ENCODE data around the gene TMEM183A. TPM values are rescaled to one million over a fixed set of nuclear protein-coding genes. Genes with fewer than 3 reads are reported as not detected.

TMEM183A gene
- total and polyA plus RNA-seq, 9 of the 15 experiments (the other 6 are each of a cell fraction or from before 2014, with no cell fraction given): 23.4 to 190 (median 124) TPM

DNA sequence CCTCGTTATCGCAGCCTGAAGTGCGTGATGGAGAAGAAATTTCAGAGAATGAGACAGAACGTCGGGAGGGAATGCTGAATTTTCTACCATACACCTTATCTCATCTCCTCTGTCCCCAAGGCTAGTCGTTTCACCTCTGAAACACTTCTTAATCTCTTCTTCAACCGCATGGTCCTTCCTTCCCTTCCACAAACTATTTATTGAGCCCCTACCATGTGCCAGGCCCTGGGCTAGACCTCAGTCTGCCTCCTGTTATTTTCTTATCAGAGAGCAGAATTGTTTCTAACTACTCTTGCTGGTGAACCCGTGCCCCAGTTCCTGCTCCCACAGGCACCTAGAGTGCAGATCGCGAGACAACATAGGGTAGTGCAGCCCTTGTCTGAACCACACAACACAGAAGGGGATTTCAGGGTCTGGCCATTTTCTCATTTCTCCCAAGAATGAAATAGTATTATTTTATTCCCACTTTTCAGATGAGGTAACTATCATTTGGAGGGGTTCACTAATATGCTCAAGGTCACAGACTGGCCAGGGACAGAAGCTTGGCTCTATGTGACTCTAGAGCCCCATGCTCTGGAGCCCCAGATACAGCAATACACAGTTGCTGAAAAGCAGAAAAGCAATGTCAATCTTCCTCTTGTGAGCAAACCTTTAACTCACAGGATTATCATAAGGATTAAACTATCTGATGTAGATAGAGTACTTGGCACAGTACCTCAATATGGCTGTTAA is 48.5 kb upstream of the TMEM183A start (continued):
- TF ChIP-seq, protein P1, sequence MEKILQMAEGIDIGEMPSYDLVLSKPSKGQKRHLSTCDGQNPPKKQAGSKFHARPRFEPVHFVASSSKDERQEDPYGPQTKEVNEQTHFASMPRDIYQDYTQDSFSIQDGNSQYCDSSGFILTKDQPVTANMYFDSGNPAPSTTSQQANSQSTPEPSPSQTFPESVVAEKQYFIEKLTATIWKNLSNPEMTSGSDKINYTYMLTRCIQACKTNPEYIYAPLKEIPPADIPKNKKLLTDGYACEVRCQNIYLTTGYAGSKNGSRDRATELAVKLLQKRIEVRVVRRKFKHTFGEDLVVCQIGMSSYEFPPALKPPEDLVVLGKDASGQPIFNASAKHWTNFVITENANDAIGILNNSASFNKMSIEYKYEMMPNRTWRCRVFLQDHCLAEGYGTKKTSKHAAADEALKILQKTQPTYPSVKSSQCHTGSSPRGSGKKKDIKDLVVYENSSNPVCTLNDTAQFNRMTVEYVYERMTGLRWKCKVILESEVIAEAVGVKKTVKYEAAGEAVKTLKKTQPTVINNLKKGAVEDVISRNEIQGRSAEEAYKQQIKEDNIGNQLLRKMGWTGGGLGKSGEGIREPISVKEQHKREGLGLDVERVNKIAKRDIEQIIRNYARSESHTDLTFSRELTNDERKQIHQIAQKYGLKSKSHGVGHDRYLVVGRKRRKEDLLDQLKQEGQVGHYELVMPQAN (IDR thresholded peaks at IDR 0.05; ENCODE audit: borderline replicate concordance): peak; percentile 76
- TF ChIP-seq HES1 (IDR thresholded peaks at IDR 0.05; ENCODE audit: low read depth): no peak
- no peak for TF ChIP-seq SIX5 (IDR thresholded peaks at IDR 0.05; ENCODE audit: borderline replicate concordance in 1 of 2, insufficient read depth in 1 of 2, low read depth in 1 of 2, low read length in 2 of 2)
- no peak for TF ChIP-seq C11orf30 (IDR thresholded peaks at IDR 0.05; ENCODE audit: low read depth)
- peak in 1 of 2 experiments; percentile 42; a peak in 1 of 4 replicates for TF ChIP-seq TEAD1 (CRISPR knock-in tag; IDR thresholded peaks at IDR 0.05)
- TF ChIP-seq HNRNPL (IDR thresholded peaks at IDR 0.05; ENCODE audit: low read depth, low read length): no peak
- no peak for TF ChIP-seq FOXO4 (CRISPR knock-in tag; IDR thresholded peaks at IDR 0.05)
- no peak for TF ChIP-seq VEZF1 (CRISPR knock-in tag; IDR thresholded peaks at IDR 0.05)
- TF ChIP-seq MTA1 (IDR thresholded peaks at IDR 0.05; ENCODE audit: borderline replicate concordance): 0 out of 2 replicates have a peak, but pooled peaks have one; percentile 12
- no peak for TF ChIP-seq ZNF239 (CRISPR knock-in tag; IDR thresholded peaks at IDR 0.05)
- TF ChIP-seq HMG20A (CRISPR knock-in tag; conservative IDR thresholded peaks at IDR 0.05): no peak
- no peak for TF ChIP-seq JUN (IDR thresholded peaks at IDR 0.05; ENCODE audit: borderline replicate concordance, low read depth, low read length)
- no peak for TF ChIP-seq JUN (CRISPR knock-in tag; IDR thresholded peaks at IDR 0.05; ENCODE audit: borderline replicate concordance)
- peak; percentile 69 for TF ChIP-seq GATA2 (CRISPR knock-in tag; IDR thresholded peaks at IDR 0.05)
- TF ChIP-seq EWSR1 (IDR thresholded peaks at IDR 0.05; ENCODE audit: borderline replicate concordance, low read depth, partially characterized antibody): no peak
- TF ChIP-seq, protein P2, sequence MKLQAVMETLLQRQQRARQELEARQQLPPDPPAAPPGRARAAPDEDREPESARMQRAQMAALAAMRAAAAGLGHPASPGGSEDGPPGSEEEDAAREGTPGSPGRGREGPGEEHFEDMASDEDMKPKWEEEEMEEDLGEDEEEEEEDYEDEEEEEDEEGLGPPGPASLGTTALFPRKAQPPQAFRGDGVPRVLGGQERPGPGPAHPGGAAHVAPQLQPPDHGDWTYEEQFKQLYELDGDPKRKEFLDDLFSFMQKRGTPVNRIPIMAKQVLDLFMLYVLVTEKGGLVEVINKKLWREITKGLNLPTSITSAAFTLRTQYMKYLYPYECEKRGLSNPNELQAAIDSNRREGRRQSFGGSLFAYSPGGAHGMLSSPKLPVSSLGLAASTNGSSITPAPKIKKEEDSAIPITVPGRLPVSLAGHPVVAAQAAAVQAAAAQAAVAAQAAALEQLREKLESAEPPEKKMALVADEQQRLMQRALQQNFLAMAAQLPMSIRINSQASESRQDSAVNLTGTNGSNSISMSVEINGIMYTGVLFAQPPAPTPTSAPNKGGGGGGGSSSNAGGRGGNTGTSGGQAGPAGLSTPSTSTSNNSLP (IDR thresholded peaks at IDR 0.05; ENCODE audit: borderline replicate concordance, low read depth, low read length): no peak
- no peak for TF ChIP-seq GTF2F1 (IDR thresholded peaks at IDR 0.05; ENCODE audit: low read depth, low read length)
- TF ChIP-seq HINFP (tag; conservative IDR thresholded peaks at IDR 0.05; ENCODE audit: low read depth): no peak
